Upper lobe of left lung (tissue), 6 donors: Measurements from ENCODE around the gene DAPK2. TPM values are rescaled to one million over a fixed set of nuclear protein-coding genes. Genes with fewer than 3 reads are reported as not detected.
"Not testable (repeated sequence)": the region's sequence is repeated elsewhere in the genome, so short reads cannot be mapped to it uniquely, and the experiment has no call there.

Experiments used
- ATAC-seq, 2 donors: fragments of 200-7000 bp; cut with Tn5 transposase; one replicate each; pipeline ENCODE4 v1.9.1; 2022; ENCODE audit warnings: mild to moderate bottlenecking in 2 of 2, moderate library complexity in 2 of 2; ENCODE audit not compliant: low FRiP score in 2 of 2
- DNase-seq, 2 donors: peaks; one replicate each; pipeline ENCODE4 v3.0.0-alpha.2; 2019 to 2020
- H3K27ac ChIP-seq, 4 donors: fragments of 200-600 bp; sonication (generic); one replicate each; pipeline ENCODE4 v1.5.1; 2016 to 2019
- H3K27me3 ChIP-seq, 4 donors: fragments of 200-600 bp; sonication (generic); one replicate each; pipeline ENCODE4 v1.5.1; 2017 to 2019
- H3K36me3 ChIP-seq, 4 donors: fragments of 200-600 bp; sonication (generic); one replicate each; pipeline ENCODE4 v1.5.1; 2016 to 2019
- H3K4me1 ChIP-seq, 4 donors: fragments of 200-600 bp; sonication (generic); one replicate each; pipeline ENCODE4 v1.5.1; 2018 to 2019
- H3K4me3 ChIP-seq, 4 donors: fragments of 200-600 bp; sonication (generic); one replicate each; pipeline ENCODE4 v1.5.1; 2017 to 2019; ENCODE audit warnings: mild to moderate bottlenecking in 2 of 4, moderate library complexity in 1 of 4
- H3K9me3 ChIP-seq, 4 donors: fragments of 200-600 bp; sonication (generic); one replicate each; pipeline ENCODE4 v1.5.1; 2018 to 2019
- EP300 ChIP-seq, 4 donors: sonication (generic); formaldehyde crosslinking; IDR thresholded peaks; one replicate each; pipeline ENCODE4 v1.5.1; 2017; ENCODE audit warnings: antibody characterized with exemption in 4 of 4, control low read depth in 2 of 4
- POLR2A ChIP-seq, 4 donors: fragments of 450-650 bp; IDR thresholded peaks; one replicate each; pipeline ENCODE4 v1.5.1; 2016 to 2017; ENCODE audit warnings: antibody characterized with exemption in 4 of 4, mild to moderate bottlenecking in 2 of 4
- POLR2AphosphoS5 ChIP-seq, 2 donors: sonication (generic); formaldehyde crosslinking; IDR thresholded peaks; one replicate each; pipeline ENCODE4 v1.5.1; 2017; ENCODE audit warnings: antibody characterized with exemption in 2 of 2
- WGBS, 2 donors: methylation state at CpG; one replicate each; pipeline ENCODE4 v1.1.5; 2017 to 2018; 5-methylcytosine and 5-hydroxymethylcytosine counted together
- total RNA-seq, 6 donors: library from RNA; depleted of rRNA in 4 of 6; stranded (reverse); fragments of >200 nt in 4 of 6; gene quantifications; one replicate each; pipeline versions ENCODE4 v1.1.0 to v1.2.1, GENCODE V29; 2016 to 2021
- TF ChIP-seq, protein P1 (sequence below), 6 experiments: fragments of 450-650 bp in 4 of 6; fragments of 200-600 bp in 2 of 6; sonication (generic) in 2 of 6; IDR thresholded peaks; one replicate each; pipeline ENCODE4 v1.5.1; 2016 to 2019; ENCODE audit warnings: antibody characterized with exemption in 6 of 6
- donor health status: DM: no; HTN: no; CAD: no; lungs with moderate emphysema.
- donor health status: DM: no; HTN: yes; CAD: no; lungs with severe emphysema.

The DAPK2 gene
- total RNA-seq, 6 donors from 2014 or later, result 58.3 to 270 (median 136) TPM

DNA sequence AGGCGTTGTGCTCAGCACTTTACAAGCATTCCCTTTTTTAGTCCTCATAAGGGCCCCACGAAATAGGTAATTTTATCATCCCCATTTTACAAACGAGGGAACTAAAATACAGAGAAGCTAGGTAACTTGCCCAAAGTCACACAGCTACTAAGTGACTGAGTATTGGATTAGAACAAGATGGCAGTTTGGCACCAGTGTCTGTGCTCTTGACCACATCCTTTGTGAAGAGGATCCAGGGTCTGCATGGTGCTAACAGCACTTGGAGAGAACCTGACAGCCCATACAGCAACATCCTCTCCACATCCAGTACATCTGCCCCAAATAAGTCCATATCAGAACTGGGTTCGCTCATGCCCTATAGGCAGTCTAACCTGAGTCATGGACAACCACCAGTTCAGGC lies 21.8 kb upstream of the DAPK2 start:
- DNase-seq (no peak), ATAC-seq (no peak)
- Histone ChIP-seq H3K4me3 (no peak overlapping the region), H3K36me3 (peaks cover 0 to 8% (median 3%) of the 10 kb centered on the region in 4 donors), H3K4me1 (peaks cover 6 to 18% (median 12%) of the 10 kb centered on the region in 4 donors), H3K27me3 (no peaks in the 10 kb centered on the region), H3K27ac (no peak overlapping the region), H3K9me3 (no peaks in the 10 kb centered on the region)
- TF ChIP-seq POLR2AphosphoS5 (IDR thresholded peaks at IDR 0.05) (no peak), POLR2A (IDR thresholded peaks at IDR 0.05) (no peak), EP300 (IDR thresholded peaks at IDR 0.05) (no peak)
- TF ChIP-seq, protein P1, sequence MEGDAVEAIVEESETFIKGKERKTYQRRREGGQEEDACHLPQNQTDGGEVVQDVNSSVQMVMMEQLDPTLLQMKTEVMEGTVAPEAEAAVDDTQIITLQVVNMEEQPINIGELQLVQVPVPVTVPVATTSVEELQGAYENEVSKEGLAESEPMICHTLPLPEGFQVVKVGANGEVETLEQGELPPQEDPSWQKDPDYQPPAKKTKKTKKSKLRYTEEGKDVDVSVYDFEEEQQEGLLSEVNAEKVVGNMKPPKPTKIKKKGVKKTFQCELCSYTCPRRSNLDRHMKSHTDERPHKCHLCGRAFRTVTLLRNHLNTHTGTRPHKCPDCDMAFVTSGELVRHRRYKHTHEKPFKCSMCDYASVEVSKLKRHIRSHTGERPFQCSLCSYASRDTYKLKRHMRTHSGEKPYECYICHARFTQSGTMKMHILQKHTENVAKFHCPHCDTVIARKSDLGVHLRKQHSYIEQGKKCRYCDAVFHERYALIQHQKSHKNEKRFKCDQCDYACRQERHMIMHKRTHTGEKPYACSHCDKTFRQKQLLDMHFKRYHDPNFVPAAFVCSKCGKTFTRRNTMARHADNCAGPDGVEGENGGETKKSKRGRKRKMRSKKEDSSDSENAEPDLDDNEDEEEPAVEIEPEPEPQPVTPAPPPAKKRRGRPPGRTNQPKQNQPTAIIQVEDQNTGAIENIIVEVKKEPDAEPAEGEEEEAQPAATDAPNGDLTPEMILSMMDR (IDR thresholded peaks at IDR 0.05), result no peak
- 67 to 70% methylated on average over 4 of the region's 4 CpGs for WGBS, 2 donors

DNA sequence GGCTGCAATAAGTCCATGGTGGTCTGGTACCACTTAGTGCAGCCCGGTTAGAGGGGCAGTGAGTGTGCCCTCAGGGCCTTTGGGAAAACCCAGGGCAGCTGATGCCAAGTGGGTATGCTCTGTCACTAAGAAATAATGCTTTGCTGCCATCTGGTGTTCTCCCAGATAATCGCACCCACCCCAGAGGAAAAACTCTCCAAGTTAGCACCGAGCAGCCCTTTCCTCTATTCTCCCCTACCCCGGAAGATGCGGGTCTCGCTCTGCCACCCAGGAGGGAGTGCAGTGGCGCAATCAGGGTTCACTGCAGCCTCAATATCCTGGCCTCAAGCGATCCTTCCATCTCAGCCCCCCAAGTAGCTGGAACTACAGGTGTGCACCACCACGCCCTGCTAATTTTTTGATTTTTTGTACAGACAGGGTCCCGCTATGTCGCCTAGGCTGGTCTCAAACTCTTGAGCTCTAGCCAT lies 21.3 kb upstream of the DAPK2 start:
- Histone ChIP-seq H3K27ac (no peak overlapping the region), H3K27me3 (no peaks in the 10 kb centered on the region), H3K36me3 (peaks cover 0 to 8% (median 3%) of the 10 kb centered on the region in 4 donors), H3K9me3 (no peaks in the 10 kb centered on the region), H3K4me3 (no peak overlapping the region), H3K4me1 (peaks cover 6 to 18% (median 12%) of the 10 kb centered on the region in 4 donors)
- DNase-seq (peak in 1 of 2 donors; percentile 59), ATAC-seq (peak; percentile 86 to 87)
- WGBS, 2 donors, result 24 to 26% methylated on average over 10 to 11 of the region's 11 CpGs
- TF ChIP-seq POLR2A (IDR thresholded peaks at IDR 0.05), result no peak
- TF ChIP-seq, protein P1 (IDR thresholded peaks at IDR 0.05), result peak; percentile 72 to 88 (median 84)

DNA sequence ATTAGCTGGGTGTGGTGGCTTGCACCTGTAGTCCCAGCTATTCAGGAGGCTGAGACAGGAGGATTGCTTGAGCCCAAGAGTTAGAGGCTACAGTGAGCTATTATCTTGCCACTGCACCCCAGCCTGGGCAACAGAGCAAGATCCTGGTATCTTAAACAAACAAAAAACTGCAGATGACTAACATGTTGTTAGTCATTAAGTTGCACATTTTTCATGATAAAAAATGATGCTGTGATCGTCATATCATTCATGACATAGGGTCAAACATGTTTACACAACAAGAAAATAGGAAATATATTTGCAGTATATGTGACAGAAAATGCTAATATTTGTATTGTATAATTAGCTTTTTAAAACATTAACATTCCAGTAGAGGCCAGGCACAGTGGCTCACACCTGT lies 20.2 kb upstream of the DAPK2 start:
- Histone ChIP-seq H3K36me3 (peaks cover 0 to 2% (median under 1%) of the 10 kb centered on the region in 4 donors), H3K4me3 (no peak overlapping the region), H3K4me1 (peaks cover 6 to 12% (median 9%) of the 10 kb centered on the region in 4 donors), H3K9me3 (no peaks in the 10 kb centered on the region), H3K27ac (no peak overlapping the region), H3K27me3 (no peaks in the 10 kb centered on the region)
- no peak for TF ChIP-seq POLR2A (IDR thresholded peaks at IDR 0.05)
- TF ChIP-seq, protein P1 (IDR thresholded peaks at IDR 0.05), result no peak
- TF ChIP-seq POLR2AphosphoS5 (IDR thresholded peaks at IDR 0.05), result no peak
- WGBS, 2 donors, result 53 to 68% methylated on average over 1 of the region's 1 CpG
- no peak for DNase-seq
- no peak for ATAC-seq

DNA sequence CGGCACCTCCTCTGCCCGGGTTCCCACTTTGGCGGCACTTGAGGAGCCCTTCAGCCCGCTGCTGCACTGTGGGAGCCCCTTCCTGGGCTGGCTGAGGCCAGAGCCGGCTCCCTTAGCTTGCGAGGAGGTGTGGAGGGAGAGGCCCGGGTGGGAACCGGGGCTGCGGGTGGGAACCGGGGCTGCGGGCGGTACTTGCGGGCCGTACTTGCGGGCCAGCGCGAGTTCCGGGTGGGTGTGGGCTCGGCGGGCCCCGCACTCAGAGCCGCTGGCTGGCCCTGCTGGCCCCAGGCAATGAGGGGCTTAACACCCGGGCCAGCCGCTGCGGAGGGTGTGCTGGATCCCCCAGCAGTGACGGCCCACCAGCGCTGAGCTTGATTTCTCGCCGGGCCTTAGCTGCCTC lies 14.4 kb upstream of the DAPK2 start:
- Histone ChIP-seq H3K4me1 (no peaks in the 10 kb centered on the region), H3K4me3 (no peak overlapping the region), H3K27me3 (no peaks in the 10 kb centered on the region), H3K36me3 (no peaks in the 10 kb centered on the region), H3K27ac (no peak overlapping the region), H3K9me3 (no peaks in the 10 kb centered on the region)
- DNase-seq (peak in 1 of 2 donors; percentile 72), ATAC-seq (no peak)
- WGBS, 2 donors, result 94 to 95% methylated on average over 21 to 29 of the region's 29 CpGs
- TF ChIP-seq POLR2AphosphoS5 (IDR thresholded peaks at IDR 0.05) (no peak), EP300 (IDR thresholded peaks at IDR 0.05) (no peak), POLR2A (IDR thresholded peaks at IDR 0.05) (no peak)
- TF ChIP-seq, protein P1 (IDR thresholded peaks at IDR 0.05), result no peak

DNA sequence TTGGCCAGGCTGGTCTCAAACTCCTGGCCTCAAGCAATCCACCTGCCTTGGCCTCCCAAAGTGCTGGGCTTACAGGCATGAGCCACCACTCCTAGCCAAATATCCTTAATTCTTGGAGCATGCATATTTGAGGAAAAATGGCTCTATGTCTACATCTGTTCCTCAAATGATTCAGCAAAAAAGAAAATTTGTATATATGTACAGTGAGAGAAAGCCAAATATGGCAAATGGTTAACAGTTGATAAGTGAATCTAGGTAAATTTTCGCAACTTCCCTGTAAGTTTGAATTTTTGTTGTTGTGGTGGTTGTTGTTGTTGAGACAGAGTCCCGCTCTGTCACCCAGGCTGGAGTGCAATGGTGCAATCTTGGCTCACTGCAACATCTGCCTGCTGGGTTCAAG lies 12.8 kb upstream of the DAPK2 start:
- not testable (repeated sequence) for DNase-seq, H3K36me3 ChIP-seq, H3K4me3 ChIP-seq, H3K4me1 ChIP-seq, ATAC-seq, H3K27me3 ChIP-seq, H3K9me3 ChIP-seq, H3K27ac ChIP-seq
- WGBS, 2 donors, result 64 to 70% methylated on average over 2 of the region's 2 CpGs
